ENCODE results near the gene MYH11. TPM values are rescaled to one million over a fixed set of nuclear protein-coding genes. Genes with fewer than 3 reads are reported as not detected.
"Not testable (repeated sequence)": the region's sequence is repeated elsewhere in the genome, so short reads cannot be mapped to it uniquely, and the experiment has no call there.

MYH11 gene
- total RNA-seq, 2 donors from 2014 or later, result 968 to 2,091 TPM

GRCh38 chr16:15729152-15729551 lies 127.7 kb downstream of the MYH11 start:
- 91% methylated on average over 7 of the region's 7 CpGs for WGBS
- no peak for TF ChIP-seq POLR2A (IDR thresholded peaks at IDR 0.05)
- no peak for TF ChIP-seq CTCF (IDR thresholded peaks at IDR 0.05)
- no peak for TF ChIP-seq POLR2AphosphoS5 (IDR thresholded peaks at IDR 0.05)
- Histone ChIP-seq H3K27ac (no peak overlapping the region), H3K4me1 (replicated peaks) (no peaks in the 10 kb centered on the region), H3K4me3 (no peak overlapping the region), H3K9me3 (no peaks in the 10 kb centered on the region), H3K27me3 (replicated peaks; ENCODE audit: insufficient read depth) (no peaks in the 10 kb centered on the region), H3K36me3 (peaks cover 6 to 14% of the 10 kb centered on the region in 2 donors)
- DNase-seq (ENCODE audit: low spot score), result no peak
- intact Hi-C loops (cut with DNase I), result no loop called here

- H3K9me3 ChIP-seq; H3K27ac ChIP-seq; H3K4me1 ChIP-seq (replicated peaks); H3K27me3 ChIP-seq (replicated peaks; ENCODE audit: insufficient read depth); DNase-seq (ENCODE audit: low spot score); intact Hi-C loops (cut with DNase I); H3K4me3 ChIP-seq: not testable (repeated sequence)
- 95% methylated on average over 5 of the region's 5 CpGs for WGBS
- H3K36me3 ChIP-seq, result peaks cover 6 to 17% of the 10 kb centered on the region in 2 donors
Observed at GRCh38 chr16:15727697-15728096, 129.1 kb downstream of the MYH11 start.

- TF ChIP-seq POLR2AphosphoS5 (IDR thresholded peaks at IDR 0.05), result no peak
- no peak for TF ChIP-seq POLR2A (IDR thresholded peaks at IDR 0.05)
- no peak for TF ChIP-seq CTCF (IDR thresholded peaks at IDR 0.05)
- 81% methylated on average over 18 of the region's 18 CpGs for WGBS
- Histone ChIP-seq H3K36me3 (peaks cover 6 to 17% of the 10 kb centered on the region in 2 donors), H3K4me1 (replicated peaks) (no peaks in the 10 kb centered on the region), H3K27me3 (replicated peaks; ENCODE audit: insufficient read depth) (no peaks in the 10 kb centered on the region), H3K4me3 (no peak overlapping the region), H3K27ac (no peak overlapping the region), H3K9me3 (no peaks in the 10 kb centered on the region)
- intact Hi-C loops (cut with DNase I), result no loop called here
- DNase-seq (ENCODE audit: low spot score), result no peak
Observed at GRCh38 chr16:15726715-15727114, 130.1 kb downstream of the MYH11 start.

- Histone ChIP-seq H3K9me3 (no peaks in the 10 kb centered on the region), H3K27ac (no peak overlapping the region), H3K36me3 (peaks cover 9 to 17% of the 10 kb centered on the region in 2 donors), H3K27me3 (replicated peaks; ENCODE audit: insufficient read depth) (no peaks in the 10 kb centered on the region), H3K4me3 (no peak overlapping the region), H3K4me1 (replicated peaks) (no peaks in the 10 kb centered on the region)
- DNase-seq (ENCODE audit: low spot score), result no peak
- 81% methylated on average over 5 of the region's 5 CpGs for WGBS
- intact Hi-C loops (cut with DNase I), result no loop called here
- TF ChIP-seq CTCF (IDR thresholded peaks at IDR 0.05) (no peak), POLR2A (IDR thresholded peaks at IDR 0.05) (no peak), POLR2AphosphoS5 (IDR thresholded peaks at IDR 0.05) (no peak)
Observed at GRCh38 chr16:15725641-15726240, 131.1 kb downstream of the MYH11 start.

GRCh38 chr16:15723808-15724207 lies 133.0 kb downstream of the MYH11 start:
- intact Hi-C loops (cut with DNase I), result no loop called here
- H3K27me3 ChIP-seq (replicated peaks; ENCODE audit: insufficient read depth), result no peaks in the 10 kb centered on the region
- no peaks in the 10 kb centered on the region for H3K9me3 ChIP-seq
- peaks cover 9 to 17% of the 10 kb centered on the region in 2 donors for H3K36me3 ChIP-seq
- no peak overlapping the region for H3K4me3 ChIP-seq
- WGBS, result 73% methylated on average over 7 of the region's 7 CpGs
- H3K4me1 ChIP-seq (replicated peaks), result no peaks in the 10 kb centered on the region
- no peak overlapping the region for H3K27ac ChIP-seq
- TF ChIP-seq POLR2AphosphoS5 (IDR thresholded peaks at IDR 0.05), result no peak
- TF ChIP-seq POLR2A (IDR thresholded peaks at IDR 0.05), result no peak
- no peak for TF ChIP-seq CTCF (IDR thresholded peaks at IDR 0.05)
- DNase-seq (ENCODE audit: low spot score), result no peak

Data from prostate gland (tissue), 2 donors.